ENCODE results near the gene CCSER1.

The CCSER1 gene

GRCh38 chr4:90124276-90124675 is 2.9 kb upstream of the CCSER1 start:
- no peak for DNase-seq
- in situ Hi-C loops (cut with HindIII; ENCODE audit: low pct_ligation_motif_present, low pct_unique_long_range_greater_than_20kb, low sequenced_read_pairs) = no loop called here

GRCh38 chr4:90126805-90127204 is 389 bp upstream of the CCSER1 start:
- DNase-seq = no peak
- in situ Hi-C loops (cut with HindIII; ENCODE audit: low pct_ligation_motif_present, low pct_unique_long_range_greater_than_20kb, low sequenced_read_pairs) = no loop called here

GRCh38 chr4:90127706-90128345 is 632 bp downstream of the CCSER1 start:
- in situ Hi-C loops (cut with HindIII; ENCODE audit: low pct_ligation_motif_present, low pct_unique_long_range_greater_than_20kb, low sequenced_read_pairs) = no loop called here
- DNase-seq = no peak

GRCh38 chr4:90128961-90129495 is 1.8 kb downstream of the CCSER1 start:
- no peak for DNase-seq
- in situ Hi-C loops (cut with HindIII; ENCODE audit: low pct_ligation_motif_present, low pct_unique_long_range_greater_than_20kb, low sequenced_read_pairs) = no loop called here

GRCh38 chr4:90130076-90130475 is 2.9 kb downstream of the CCSER1 start:
- in situ Hi-C loops (cut with HindIII; ENCODE audit: low pct_ligation_motif_present, low pct_unique_long_range_greater_than_20kb, low sequenced_read_pairs) = no loop called here
- no peak for DNase-seq

GRCh38 chr4:90137555-90137954 is 10.4 kb downstream of the CCSER1 start:
- DNase-seq = peak; percentile 2
- in situ Hi-C loops (cut with HindIII; ENCODE audit: low pct_ligation_motif_present, low pct_unique_long_range_greater_than_20kb, low sequenced_read_pairs) = no loop called here

GRCh38 chr4:90142081-90142480 is 14.9 kb downstream of the CCSER1 start:
- in situ Hi-C loops (cut with HindIII; ENCODE audit: low pct_ligation_motif_present, low pct_unique_long_range_greater_than_20kb, low sequenced_read_pairs) = no loop called here
- DNase-seq = no peak

- in situ Hi-C loops (cut with HindIII; ENCODE audit: low pct_ligation_motif_present, low pct_unique_long_range_greater_than_20kb, low sequenced_read_pairs) = no loop called here
- no peak for DNase-seq
Measured at GRCh38 chr4:90145319-90145718, 18.1 kb downstream of the CCSER1 start.

- in situ Hi-C loops (cut with HindIII; ENCODE audit: low pct_ligation_motif_present, low pct_unique_long_range_greater_than_20kb, low sequenced_read_pairs) = no loop called here
- no peak for DNase-seq
Measured at GRCh38 chr4:90146306-90146705, 19.1 kb downstream of the CCSER1 start.

- in situ Hi-C loops (cut with HindIII; ENCODE audit: low pct_ligation_motif_present, low pct_unique_long_range_greater_than_20kb, low sequenced_read_pairs) = no loop called here
- DNase-seq = no peak
Measured at GRCh38 chr4:90148574-90149148, 21.5 kb downstream of the CCSER1 start.

GRCh38 chr4:90152024-90152423 is 24.8 kb downstream of the CCSER1 start:
- DNase-seq = no peak
- in situ Hi-C loops (cut with HindIII; ENCODE audit: low pct_ligation_motif_present, low pct_unique_long_range_greater_than_20kb, low sequenced_read_pairs) = no loop called here

GRCh38 chr4:90159193-90159592 is 32.0 kb downstream of the CCSER1 start:
- no peak for DNase-seq
- in situ Hi-C loops (cut with HindIII; ENCODE audit: low pct_ligation_motif_present, low pct_unique_long_range_greater_than_20kb, low sequenced_read_pairs) = no loop called here

GRCh38 chr4:90160044-90160443 is 32.9 kb downstream of the CCSER1 start:
- in situ Hi-C loops (cut with HindIII; ENCODE audit: low pct_ligation_motif_present, low pct_unique_long_range_greater_than_20kb, low sequenced_read_pairs) = no loop called here
- no peak for DNase-seq

GRCh38 chr4:90162566-90162965 is 35.4 kb downstream of the CCSER1 start:
- in situ Hi-C loops (cut with HindIII; ENCODE audit: low pct_ligation_motif_present, low pct_unique_long_range_greater_than_20kb, low sequenced_read_pairs) = no loop called here
- no peak for DNase-seq

- no peak for DNase-seq
- in situ Hi-C loops (cut with HindIII; ENCODE audit: low pct_ligation_motif_present, low pct_unique_long_range_greater_than_20kb, low sequenced_read_pairs) = no loop called here
Measured at GRCh38 chr4:90163872-90164271, 36.7 kb downstream of the CCSER1 start.

- in situ Hi-C loops (cut with HindIII; ENCODE audit: low pct_ligation_motif_present, low pct_unique_long_range_greater_than_20kb, low sequenced_read_pairs) = no loop called here
Measured at GRCh38 chr4:90165883-90166282, 38.7 kb downstream of the CCSER1 start.

GRCh38 chr4:90171491-90171890 is 44.3 kb downstream of the CCSER1 start:
- in situ Hi-C loops (cut with HindIII; ENCODE audit: low pct_ligation_motif_present, low pct_unique_long_range_greater_than_20kb, low sequenced_read_pairs) = no loop called here
- DNase-seq = no peak

More at GRCh38 chr4:90165883-90166282, 38.7 kb downstream of the CCSER1 start:
- DNase-seq = no peak

GRCh38 chr4:90174621-90175023 is 47.4 kb downstream of the CCSER1 start:
- in situ Hi-C loops (cut with HindIII; ENCODE audit: low pct_ligation_motif_present, low pct_unique_long_range_greater_than_20kb, low sequenced_read_pairs) = no loop called here
- DNase-seq = no peak

GRCh38 chr4:90181644-90182043 is 54.5 kb downstream of the CCSER1 start:
- in situ Hi-C loops (cut with HindIII; ENCODE audit: low pct_ligation_motif_present, low pct_unique_long_range_greater_than_20kb, low sequenced_read_pairs) = no loop called here
- no peak for DNase-seq

- in situ Hi-C loops (cut with HindIII; ENCODE audit: low pct_ligation_motif_present, low pct_unique_long_range_greater_than_20kb, low sequenced_read_pairs) = no loop called here
- DNase-seq = no peak
Measured at GRCh38 chr4:90183254-90183653, 56.1 kb downstream of the CCSER1 start.

All from ACHN (cell line).